Stimulated activated CD8-positive, alpha-beta memory T cell treated with anti-CD3 and anti-CD28 coated beads, Interleukin-7, amount 100 ng/mL, for 4 hours (primary cell): ENCODE results near the gene RPP25.
"Not testable (repeated sequence)": the region's sequence is repeated elsewhere in the genome, so short reads cannot be mapped to it uniquely, and the experiment has no call there.

Source experiments
- DNase-seq, 2 donors: peaks; one replicate each; pipeline ENCODE4 v3.0.0-alpha.2; 2020; ENCODE audit warnings: low read depth in 2 of 2

RPP25 gene

DNA sequence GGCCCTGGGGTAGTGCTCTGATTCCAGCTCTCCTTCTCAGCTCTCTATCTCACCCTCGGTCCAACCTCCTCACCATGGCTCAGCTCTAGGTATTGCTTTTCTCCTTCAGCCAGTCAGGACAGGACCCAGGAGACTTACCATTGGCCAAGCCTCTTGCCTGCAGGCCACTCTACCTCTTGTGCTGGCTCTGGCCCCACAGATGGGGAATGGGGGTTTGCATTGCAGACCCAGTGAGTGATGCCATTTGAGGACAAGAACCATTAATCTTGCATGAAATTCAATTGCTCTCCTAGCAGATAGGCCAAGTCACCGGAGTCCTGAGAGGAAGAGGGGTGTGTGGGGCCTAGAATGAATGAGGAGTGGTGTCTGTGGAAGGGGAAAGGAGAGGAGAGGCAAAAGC, 6.1 kb upstream of the RPP25 start:
- no peak for DNase-seq

DNA sequence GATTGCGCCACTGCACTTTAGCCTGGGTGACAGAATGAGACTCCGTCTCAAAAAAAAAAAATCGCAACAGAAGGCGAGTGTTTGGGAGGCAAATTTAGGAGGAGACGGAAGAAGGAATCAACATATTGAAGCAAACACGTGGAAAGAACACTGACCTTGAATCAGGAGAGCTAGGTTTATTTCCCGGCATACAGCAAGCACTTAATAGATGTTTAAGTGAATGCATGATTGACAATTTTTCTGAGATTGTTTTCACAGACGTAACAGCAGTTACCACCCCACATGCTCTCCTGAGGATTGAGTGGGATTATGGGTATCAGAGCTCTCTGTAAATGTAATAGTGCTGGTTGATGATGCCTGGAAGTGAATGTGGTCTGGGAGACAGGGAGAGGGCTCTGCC, 5.6 kb upstream of the RPP25 start:
- DNase-seq = no peak

DNA sequence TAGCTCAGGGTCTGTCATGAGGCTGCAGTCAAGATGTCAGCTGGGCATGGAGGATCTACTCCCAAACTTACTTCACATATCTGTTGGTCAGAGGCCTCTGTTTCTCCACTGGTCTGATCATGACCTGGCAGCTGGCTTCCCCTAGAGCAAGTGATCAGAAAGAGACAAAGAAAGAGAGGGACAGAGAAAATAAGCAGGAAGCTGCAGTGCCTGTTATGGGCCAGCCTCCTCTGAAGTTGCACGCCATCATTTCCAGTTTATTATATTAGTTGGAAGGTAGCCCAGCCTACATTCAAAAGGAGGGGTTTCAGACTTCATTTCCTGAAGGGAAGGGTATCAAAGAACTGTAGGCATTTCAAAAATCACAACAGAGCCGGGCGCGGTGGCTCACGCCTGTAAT, 5.0 kb upstream of the RPP25 start:
- DNase-seq = no peak

DNA sequence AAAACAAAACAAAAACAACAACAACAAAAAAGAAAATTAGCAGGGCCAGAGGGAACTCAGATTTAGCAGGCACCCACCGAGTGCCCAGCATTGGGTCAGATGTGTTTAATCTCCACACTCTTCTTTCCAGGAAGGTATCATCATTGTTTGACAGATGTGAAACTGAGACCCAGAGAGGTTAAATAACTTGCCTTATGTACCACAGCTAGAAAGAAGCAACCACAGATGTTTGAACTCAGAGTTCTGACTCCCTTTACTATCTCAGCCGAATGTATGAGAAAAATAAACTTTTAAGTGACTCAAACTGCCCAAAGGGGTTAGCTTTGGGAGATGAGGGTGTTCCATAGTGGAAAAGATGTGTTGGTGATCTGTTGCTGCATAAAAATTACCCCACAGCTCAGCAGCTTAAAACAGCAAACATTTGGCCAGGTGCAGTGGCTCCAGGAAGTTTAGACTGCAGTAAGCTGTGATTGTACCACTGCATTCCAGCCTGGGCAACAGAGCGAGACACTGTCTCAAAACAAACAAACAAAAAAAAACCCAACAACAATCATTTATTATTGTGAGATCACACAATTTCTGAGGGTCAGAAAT, 4.5 kb upstream of the RPP25 start:
- no peak for DNase-seq

DNA sequence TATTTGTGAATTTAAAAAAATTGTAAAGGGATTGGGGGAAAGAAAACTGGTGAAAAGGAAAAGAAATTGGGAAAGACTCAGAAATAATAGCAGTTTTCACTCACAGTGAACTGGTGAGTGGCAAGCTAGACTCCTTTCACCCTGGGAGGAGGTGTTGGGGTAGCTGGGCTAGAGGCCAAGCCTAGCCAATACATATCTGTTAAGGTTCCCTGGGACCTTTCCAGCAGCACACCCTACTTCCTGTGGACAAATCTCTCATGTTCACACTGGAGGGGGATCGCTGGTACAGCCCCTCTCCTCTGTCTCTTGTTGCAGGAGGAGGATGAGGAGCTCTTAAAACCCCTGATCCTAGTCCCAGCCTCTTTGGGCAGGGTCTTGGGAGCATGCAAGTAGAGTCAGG, 3.7 kb upstream of the RPP25 start:
- no peak for DNase-seq

DNA sequence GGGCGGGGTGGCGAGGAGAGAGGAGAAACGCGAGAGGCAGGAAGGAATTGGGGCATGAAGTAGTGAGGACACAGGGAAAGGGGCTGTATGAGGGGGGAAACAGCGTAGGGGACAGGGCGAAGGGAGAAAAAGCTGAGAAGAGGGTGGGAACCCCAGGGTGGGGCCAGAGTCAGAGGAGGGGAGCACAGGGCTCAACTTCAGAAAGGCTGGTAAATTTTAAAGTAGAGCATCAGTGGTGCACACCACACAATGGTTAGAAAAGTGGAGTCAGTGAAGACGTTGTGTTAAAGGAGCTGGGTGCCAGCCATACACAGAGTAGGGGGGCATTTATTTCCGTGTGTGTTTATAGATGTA, 3.0 kb upstream of the RPP25 start:
- DNase-seq = no peak

DNA sequence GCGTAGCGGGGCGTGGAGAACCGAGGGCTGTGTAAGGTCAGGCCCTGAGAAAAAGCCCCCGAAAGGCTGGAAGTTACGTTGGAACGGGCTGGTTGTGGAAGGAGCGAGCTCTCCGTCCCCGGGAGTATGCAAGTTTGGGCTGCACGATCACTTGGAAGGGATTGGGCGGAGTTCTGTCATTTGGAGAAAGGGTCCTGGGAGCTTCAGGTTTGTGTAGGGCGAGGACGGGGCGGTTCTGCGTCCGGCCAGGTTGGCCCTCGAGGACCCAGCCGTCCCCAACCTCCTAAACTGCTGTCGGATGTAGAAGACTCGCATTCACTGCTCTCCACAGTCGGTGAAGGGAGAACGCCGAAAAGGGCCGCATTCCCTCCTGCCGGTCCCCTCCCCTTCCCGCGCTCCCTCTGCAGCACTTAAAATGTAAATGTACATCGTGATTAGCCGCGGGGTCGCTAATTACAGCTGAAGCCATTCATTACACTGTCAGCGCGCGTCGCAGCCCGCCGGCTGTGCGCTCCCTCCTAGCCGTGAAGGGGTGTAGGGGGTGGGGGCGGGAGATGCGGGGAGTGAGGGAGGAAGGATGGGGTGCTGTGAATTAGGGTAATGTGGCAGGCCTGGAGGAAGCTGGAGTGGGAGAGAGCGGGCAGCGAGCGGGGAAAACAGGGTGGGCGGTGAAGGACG, 2.5 kb upstream of the RPP25 start:
- no peak for DNase-seq

DNA sequence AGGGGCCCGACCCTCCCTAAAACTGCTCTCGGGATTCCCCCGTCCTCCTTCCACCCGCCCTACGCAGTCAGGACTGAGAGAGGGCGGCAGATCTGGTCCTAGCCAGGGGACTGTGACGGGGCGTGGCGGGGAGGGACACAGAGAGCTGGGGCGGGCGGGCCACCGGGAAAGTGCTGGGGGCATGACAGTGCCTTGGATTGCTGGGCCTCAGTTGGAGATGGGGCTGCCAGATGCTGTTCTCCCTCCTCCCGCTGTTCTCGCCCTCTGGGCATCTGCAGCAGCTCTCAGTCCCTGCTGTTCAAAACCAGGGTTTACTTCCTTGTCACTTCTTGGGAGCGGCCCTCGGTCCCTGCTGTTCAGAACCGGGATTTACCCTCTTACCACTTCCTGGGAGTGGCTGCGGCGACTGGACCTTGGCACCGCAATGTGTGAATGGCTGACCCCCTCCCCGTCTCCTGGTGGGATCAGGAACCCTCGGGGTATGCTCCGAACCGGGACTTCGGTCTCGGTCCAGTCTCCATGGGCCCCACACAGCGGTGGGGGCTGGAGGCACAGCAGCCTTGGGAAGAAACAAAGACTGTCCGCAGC, 1.8 kb upstream of the RPP25 start:
- no peak for DNase-seq

DNA sequence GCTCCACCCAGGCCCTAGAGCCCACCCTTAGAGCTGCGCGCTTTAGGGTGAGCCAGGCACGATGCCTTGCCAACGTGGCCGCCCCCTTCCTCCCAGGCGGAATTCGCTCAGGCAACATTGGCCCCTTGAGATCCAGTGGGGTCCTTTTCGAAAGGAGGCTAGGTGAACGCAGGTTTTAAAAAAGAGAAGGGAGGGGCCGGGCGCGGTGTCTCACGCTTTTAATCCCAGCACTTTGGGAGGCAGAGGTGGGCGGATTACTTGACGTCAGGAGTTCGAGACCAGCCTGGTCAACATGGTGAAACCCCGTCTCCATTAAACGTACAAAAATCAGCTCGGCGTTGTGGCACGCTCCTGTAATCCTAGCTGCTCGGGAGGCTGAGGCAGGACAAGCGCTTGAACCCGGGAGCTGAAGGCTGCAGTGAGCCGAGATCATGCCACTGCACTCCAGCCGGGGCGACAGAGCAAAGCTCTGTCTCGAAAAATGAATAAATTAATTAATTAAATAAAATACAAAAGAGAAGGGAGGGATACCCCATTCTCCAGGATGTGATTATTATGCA, 984 bp upstream of the RPP25 start:
- no peak for DNase-seq

DNA sequence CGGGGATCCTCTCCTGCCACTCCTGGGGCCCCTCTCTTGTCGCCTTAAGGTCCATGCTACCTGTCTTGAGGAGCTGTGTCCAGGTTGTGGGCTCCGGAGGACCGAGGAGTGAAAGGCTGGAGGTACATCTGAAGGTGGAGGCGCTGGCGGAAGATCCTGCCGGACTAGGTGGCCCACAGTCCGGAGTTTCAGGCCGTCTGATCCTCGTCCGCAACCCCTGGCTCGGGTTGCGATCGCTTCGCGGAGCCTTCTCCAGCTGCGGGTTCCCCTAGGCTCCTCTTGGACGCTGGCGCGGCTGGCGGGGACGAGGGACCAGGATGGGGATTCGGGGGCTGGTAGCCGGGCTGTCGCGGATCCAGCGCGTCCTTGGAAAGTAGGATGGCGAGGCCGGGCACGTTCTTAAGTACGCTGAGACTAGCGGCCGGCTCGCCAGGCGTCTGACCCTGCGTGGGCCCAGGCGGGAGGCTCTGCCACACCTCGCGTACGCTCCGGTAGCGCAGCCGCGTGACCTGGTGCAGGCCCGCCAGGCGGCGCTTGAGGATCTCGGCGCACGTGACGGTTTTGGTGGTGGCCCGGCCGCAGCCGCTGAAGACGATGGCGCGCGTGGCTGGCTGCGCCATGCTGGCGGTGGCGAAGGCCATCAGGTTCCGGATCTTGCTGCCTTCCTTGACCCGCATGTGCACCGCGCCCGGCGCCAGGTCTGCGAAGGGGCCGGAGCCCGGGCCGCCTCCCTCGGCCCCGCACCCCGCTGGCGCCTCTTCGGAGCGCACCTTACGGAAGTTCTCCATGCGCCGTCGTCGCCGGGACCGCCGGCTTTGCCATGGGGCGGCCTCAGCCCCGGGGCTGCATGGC, 550 bp downstream of the RPP25 start:
- peak; percentile 40 to 62 for DNase-seq

DNA sequence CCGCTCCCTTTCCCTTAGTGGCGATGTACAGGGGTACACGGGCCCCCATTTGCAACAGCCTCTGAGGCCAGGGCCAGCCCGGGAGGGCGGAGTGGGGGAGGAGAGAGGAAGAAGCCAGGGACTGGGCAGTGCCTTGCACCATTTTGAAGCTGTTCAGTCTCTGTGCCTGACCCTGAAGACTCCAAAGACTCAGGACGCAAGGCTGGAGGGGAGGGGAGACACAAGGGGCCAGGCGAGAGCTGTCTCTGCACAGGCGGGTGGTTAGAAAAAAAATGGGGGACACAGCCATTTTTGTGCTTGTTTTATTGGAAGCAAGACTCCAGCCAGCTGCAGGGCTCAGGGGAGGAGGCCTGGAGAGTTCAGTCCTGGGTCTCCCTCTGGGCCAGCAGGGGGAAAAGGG, 1.6 kb downstream of the RPP25 start:
- no peak for DNase-seq

DNA sequence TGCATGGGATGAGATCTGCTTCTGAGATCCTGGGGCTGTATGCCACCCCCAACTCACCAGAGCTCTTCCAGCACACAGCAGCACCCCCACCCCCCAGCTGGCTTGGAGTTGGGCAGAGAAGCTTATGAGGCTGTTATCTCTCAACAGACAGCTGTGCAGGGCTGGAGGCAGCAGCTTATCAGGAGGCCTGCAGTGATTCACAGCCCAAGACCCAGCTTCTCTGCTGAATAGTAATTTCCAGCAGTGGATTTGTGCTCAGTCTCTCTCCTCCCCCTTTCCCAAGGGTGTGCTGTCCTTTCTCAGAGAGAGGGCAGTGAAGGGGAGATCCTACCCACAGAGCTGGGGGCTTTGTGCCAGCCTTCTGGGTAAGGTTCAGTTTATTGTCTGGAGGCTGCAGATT, 2.1 kb downstream of the RPP25 start:
- no peak for DNase-seq

DNA sequence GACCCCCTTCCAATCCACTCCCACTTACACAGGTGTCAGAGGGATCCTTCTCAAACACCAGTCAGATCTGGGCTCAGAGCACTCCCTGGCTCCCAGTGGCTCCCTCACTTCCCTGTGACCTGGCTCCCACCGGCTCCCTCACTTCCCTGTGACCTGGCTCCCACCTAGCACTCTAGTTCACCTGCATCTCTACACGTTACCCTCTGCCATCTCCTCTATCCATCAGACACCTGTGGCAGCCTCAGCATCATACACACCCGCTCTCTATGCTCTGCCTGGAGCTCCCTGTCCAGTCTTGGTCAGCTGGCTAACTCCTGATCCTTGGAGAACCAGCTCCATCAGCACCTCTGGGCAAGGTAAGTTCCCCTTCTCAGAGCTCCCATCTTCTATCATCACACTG, 5.6 kb downstream of the RPP25 start:
- no peak for DNase-seq

DNA sequence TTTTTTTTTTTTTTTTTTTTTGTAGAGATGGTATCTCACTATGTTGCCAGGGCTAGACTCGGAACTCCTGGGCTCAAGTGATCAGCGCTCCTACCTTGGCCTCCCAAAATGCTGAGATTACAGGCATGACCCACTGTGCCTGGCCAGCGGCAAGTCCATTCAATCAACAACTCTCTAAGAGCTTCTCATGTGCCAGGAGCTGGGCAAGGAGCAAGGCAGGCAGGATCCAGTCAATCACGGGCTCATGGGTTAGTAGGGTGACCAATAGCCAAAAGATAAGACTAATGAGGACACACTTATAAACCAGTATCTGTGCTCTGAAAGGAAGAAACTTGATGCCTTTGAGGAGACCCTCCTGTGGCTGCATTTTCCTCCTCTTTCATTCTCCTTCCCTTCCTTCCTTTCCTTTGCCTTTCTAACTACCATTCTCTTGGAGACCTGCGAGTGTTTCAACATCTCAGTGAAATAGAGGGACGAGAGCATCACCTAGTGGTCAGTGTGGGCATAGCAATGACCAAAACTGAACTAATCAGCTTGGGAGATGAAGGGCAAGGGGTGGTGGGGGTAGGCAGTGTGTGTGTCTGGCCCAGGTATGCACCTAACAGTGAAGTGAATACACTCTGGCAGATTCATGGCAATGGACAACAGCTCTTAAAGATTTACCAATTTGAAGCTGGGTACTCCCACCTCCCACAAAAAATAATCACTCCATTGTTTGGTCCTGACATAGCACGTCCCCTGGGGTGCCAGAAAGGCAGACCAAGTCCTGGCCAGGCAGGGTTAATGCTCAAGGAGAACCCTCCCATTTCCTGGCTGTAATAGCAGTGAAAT, 6.3 kb downstream of the RPP25 start:
- peak; percentile 46 to 74 for DNase-seq

DNA sequence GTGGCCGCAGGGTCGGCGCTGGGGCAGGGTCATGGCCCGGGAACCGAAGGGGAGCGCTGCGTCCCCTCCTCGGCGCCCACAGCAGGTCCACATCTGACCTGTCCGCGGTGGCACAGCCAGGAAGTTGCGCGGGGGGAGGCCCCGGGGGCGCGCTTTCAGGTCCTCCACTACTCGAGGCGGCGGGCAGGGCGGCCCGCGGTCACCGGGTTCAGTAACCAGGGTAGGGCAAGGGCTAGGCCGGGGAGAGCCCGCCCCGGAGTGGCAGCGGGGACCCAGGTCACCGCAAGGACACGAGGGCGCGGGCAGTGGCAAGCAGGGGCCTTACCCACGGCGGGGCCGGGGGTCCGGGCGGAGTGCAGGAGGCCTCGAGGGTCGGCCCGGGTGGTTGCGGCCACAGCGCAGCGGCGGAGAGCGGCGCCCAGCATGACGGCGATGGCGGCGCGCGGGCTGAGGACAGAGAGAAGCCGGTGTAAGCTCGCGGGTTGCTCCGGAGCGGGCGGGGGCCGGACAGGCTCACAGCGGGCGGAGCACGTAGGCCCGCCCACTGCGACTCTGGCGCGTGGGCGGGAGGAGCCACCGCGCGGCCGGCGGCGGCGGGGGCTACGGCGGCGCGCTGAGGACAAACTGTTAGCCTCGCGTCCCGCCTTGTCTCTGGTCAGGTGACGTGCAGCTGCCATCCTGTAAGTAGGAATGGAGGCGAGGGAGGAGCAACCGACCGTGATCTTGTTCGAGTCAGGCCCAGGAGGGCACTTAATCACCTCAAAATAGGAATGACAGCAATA, 18.8 kb downstream of the RPP25 start, which contains the start of gene COX5A:
TSS of gene COX5A (minus strand) at position 484 of the 782 bp plus-strand sequence. CDS start at position 425, 59 bp downstream.
- DNase-seq = peak; percentile 83 to 91

DNA sequence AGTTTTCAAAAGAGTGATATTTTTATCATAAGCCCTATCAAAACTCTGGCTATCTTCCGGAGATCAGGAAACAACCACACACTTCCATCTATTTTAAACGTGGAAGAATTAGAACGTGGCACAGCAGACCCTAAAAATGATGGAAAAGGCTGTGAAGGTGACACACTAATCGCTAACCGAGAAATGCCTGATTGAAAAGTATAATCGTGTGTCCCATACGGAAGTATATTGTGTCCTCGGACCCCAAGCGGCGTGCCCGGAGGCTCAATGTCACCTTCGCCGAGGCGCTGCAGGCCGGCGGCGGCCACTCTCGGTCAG, 19.3 kb downstream of the RPP25 start:
- DNase-seq = no peak

DNA sequence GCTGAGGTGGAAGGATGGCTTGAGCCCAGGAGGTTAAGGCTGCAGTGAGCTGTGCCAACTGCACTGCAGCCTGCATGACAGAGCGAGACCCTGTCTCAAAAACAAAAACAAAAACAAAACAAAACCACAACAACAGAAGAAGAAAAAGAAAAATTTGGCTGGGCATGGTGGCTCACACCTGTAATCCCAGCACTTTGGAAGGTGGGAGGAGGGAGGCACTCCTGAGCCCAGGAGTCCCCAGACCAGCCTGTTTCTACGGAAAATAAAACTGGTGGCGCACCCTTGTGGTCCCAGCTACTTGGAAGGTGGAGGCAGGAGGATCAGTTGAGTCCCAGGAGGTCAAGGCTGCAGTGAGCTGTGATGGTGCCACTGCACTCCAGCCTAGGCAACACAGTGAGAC, 21.4 kb downstream of the RPP25 start:
- DNase-seq = not testable (repeated sequence)

DNA sequence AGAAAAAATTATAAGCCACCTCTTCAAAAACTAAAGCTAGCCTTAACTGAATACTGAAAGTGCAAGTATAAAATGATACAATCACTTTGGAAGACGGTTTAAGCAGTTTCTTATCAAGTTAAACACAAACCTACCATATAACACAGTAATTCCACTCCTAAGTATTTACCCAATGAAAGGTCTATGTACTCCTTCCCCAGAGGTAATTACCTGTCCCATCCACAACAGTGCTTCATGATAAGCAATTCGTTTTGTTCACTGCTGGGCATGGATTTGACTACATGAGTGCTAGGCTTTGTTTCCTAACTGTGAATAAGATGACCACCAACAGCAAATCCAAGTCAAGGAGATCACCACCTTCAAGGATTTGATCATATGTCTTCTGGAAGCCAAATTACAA, 23.0 kb downstream of the RPP25 start:
- no peak for DNase-seq

DNA sequence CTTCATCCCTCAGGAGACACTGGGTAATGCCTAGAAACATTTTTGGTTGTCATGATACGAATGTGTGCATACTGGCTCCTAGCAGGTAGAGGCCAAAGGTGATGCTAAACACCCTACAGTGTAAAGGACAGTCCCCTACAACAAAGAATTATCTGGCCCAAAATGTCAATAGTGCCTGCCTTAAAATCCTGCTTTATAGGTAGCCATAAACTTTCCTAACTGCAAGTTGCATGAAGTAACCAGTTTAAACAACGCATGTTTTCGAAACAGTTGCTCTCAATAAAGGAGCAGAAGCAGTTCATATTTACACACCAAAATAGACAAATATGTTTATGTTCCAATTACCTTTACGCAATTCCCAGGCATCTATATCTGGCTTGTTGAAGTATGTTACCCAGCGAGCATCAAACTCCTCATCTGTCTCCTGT, 27.8 kb downstream of the RPP25 start:
- DNase-seq = no peak

DNA sequence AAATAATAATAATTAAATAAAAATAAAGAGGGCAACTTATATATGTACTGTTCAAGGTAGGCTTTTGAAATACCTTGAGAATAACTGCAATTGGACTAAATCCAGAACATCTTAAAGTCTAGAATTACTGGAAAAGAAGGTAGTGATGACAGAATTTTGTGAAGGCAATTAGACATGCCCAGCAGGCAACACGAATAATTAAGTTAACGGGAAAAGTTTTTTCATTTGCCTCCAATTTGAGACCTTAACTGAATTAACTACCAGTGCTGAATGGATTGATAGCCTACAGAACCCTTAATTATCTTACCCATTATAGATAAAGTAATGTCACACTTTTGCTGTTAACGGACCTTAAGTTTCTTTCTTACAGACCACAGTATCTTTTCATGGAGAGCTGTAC, 32.0 kb downstream of the RPP25 start:
- DNase-seq = no peak

DNA sequence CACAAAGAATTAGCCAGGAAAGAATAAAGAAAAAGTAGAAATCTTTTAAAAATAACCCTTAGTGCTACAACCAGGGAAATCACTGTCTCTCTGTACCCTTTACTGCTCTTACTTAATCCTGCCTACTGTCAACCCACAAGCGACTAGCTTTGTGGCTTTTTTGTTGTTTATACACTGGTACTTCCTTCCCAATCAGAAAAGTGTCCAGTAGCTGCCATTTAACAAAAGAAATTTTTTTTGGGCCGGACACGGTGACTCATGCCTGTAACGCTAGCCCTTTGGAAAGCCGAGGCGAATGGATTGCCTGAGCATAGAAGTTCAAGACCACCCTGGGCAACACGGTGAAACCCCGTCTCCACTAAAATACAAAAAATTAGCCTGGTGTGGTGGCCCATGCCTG, 36.1 kb downstream of the RPP25 start:
- no peak for DNase-seq
